Suprapubic skin (tissue), 4 donors: ENCODE data around the gene PDGFC. TPM values are rescaled to one million over a fixed set of nuclear protein-coding genes. Genes with fewer than 3 reads are reported as not detected.
A peak's percentile ranks its signal among the peaks of the same experiment; 100 is the strongest.

Experiments
- DNase-seq, 2 donors: peaks; one replicate each; pipeline ENCODE4 v3.0.0-alpha.2; 2019; ENCODE audit warnings: low spot score in 2 of 2
- H3K27ac ChIP-seq: fragments of 200-600 bp; sonication (generic); one replicate; pipeline ENCODE4 v1.5.1; 2019
- H3K27me3 ChIP-seq: fragments of 200-600 bp; sonication (generic); one replicate; pipeline ENCODE4 v1.5.1; 2019
- H3K36me3 ChIP-seq: fragments of 200-600 bp; sonication (generic); one replicate; pipeline ENCODE4 v1.5.1; 2019
- H3K4me1 ChIP-seq: fragments of 200-600 bp; sonication (generic); one replicate; pipeline ENCODE4 v1.5.1; 2019
- H3K4me3 ChIP-seq: fragments of 200-600 bp; sonication (generic); one replicate; pipeline ENCODE4 v1.5.1; 2019; ENCODE audit warnings: mild to moderate bottlenecking
- H3K9me3 ChIP-seq: fragments of 200-600 bp; sonication (generic); one replicate; pipeline ENCODE4 v1.5.1; 2019
- CTCF ChIP-seq, 2 donors: fragments of 200-600 bp in 1 of 2; fragments of 450-650 bp in 1 of 2; sonication (generic) in 1 of 2; IDR thresholded peaks; one replicate each; pipeline ENCODE4 v1.5.1; 2016 to 2019; ENCODE audit warnings: antibody characterized with exemption in 2 of 2, mild to moderate bottlenecking in 1 of 2, moderate library complexity in 1 of 2
- EP300 ChIP-seq: sonication (generic); formaldehyde crosslinking; IDR thresholded peaks from one replicate; pipeline ENCODE4 v1.6.1; 2017; ENCODE audit warnings: antibody characterized with exemption
- POLR2A ChIP-seq, 2 donors: fragments of 450-650 bp; IDR thresholded peaks; one replicate each; pipeline ENCODE4 v1.6.1; 2017; ENCODE audit warnings: antibody characterized with exemption in 2 of 2, mild to moderate bottlenecking in 2 of 2, moderate library complexity in 2 of 2
- POLR2AphosphoS5 ChIP-seq, 3 donors: sonication (generic); formaldehyde crosslinking; IDR thresholded peaks; one replicate each; pipeline ENCODE4 v1.6.1; 2017; ENCODE audit warnings: antibody characterized with exemption in 3 of 3
- WGBS: methylation state at CpG from one replicate; pipeline ENCODE4 v1.1.5; 2018; 5-methylcytosine and 5-hydroxymethylcytosine counted together
- total RNA-seq, 4 donors: library from RNA; depleted of rRNA; stranded (reverse); fragments of >200 nt; gene quantifications; one replicate each; pipeline ENCODE4 v1.1.0, GENCODE V29; 2016

The PDGFC gene
- total RNA-seq, 4 donors from 2014 or later: 12.0 to 26.4 (median 22.4) TPM

- Histone ChIP-seq H3K27ac (peak overlapping the region; percentile 85), H3K9me3 (no peaks in the 10 kb centered on the region)
- WGBS: 36% methylated on average over 2 of the region's 2 CpGs
Measured at GRCh38 chr4:157005193-157005592, 33.6 kb upstream of the PDGFC start.

GRCh38 chr4:157004279-157005161 is 32.9 kb upstream of the PDGFC start:
- peaks cover 17% of the 10 kb centered on the region for H3K4me1 ChIP-seq
- 27% methylated on average over 5 of the region's 5 CpGs for WGBS
- TF ChIP-seq POLR2A (IDR thresholded peaks at IDR 0.05) (no peak), CTCF (IDR thresholded peaks at IDR 0.05) (no peak), EP300 (no peak), POLR2AphosphoS5 (IDR thresholded peaks at IDR 0.05) (peak in 1 of 3 donors; percentile 48)
- no peaks in the 10 kb centered on the region for H3K36me3 ChIP-seq
- no peaks in the 10 kb centered on the region for H3K9me3 ChIP-seq
- no peaks in the 10 kb centered on the region for H3K27me3 ChIP-seq
- H3K27ac ChIP-seq: peak overlapping the region; percentile 85
- H3K4me3 ChIP-seq: peak overlapping the region; percentile 0
- no peak for DNase-seq

More at GRCh38 chr4:157005193-157005592, 33.6 kb upstream of the PDGFC start:
- Histone ChIP-seq H3K36me3 (no peaks in the 10 kb centered on the region), H3K4me1 (peaks cover 14% of the 10 kb centered on the region), H3K4me3 (peak overlapping the region; percentile 0), H3K27me3 (no peaks in the 10 kb centered on the region)
- TF ChIP-seq EP300 (no peak), POLR2A (IDR thresholded peaks at IDR 0.05) (no peak), POLR2AphosphoS5 (IDR thresholded peaks at IDR 0.05) (no peak), CTCF (IDR thresholded peaks at IDR 0.05) (no peak)
- no peak for DNase-seq

- Histone ChIP-seq H3K4me1 (peaks cover 20% of the 10 kb centered on the region), H3K9me3 (peaks cover 10% of the 10 kb centered on the region), H3K27me3 (no peaks in the 10 kb centered on the region), H3K27ac (no peak overlapping the region), H3K4me3 (no peak overlapping the region), H3K36me3 (no peaks in the 10 kb centered on the region)
- WGBS: 4% methylated on average over 2 of the region's 2 CpGs
- DNase-seq: no peak
- TF ChIP-seq POLR2AphosphoS5 (IDR thresholded peaks at IDR 0.05) (no peak), CTCF (IDR thresholded peaks at IDR 0.05) (no peak), EP300 (no peak), POLR2A (IDR thresholded peaks at IDR 0.05) (no peak)
Measured at GRCh38 chr4:156999175-156999517, 27.5 kb upstream of the PDGFC start.

- no peak for DNase-seq
- H3K4me3 ChIP-seq: no peak overlapping the region
- no peak overlapping the region for H3K27ac ChIP-seq
- H3K36me3 ChIP-seq: no peaks in the 10 kb centered on the region
- WGBS: 79% methylated on average over 1 of the region's 1 CpG
- H3K27me3 ChIP-seq: no peaks in the 10 kb centered on the region
- TF ChIP-seq CTCF (IDR thresholded peaks at IDR 0.05) (no peak), EP300 (no peak), POLR2AphosphoS5 (IDR thresholded peaks at IDR 0.05) (no peak)
- peaks cover 10% of the 10 kb centered on the region for H3K9me3 ChIP-seq
- H3K4me1 ChIP-seq: peaks cover 18% of the 10 kb centered on the region
Measured at GRCh38 chr4:156998500-156999174, 27.0 kb upstream of the PDGFC start.

GRCh38 chr4:156992943-156993342 is 21.3 kb upstream of the PDGFC start:
- Histone ChIP-seq H3K4me1 (no peaks in the 10 kb centered on the region), H3K27ac (no peak overlapping the region), H3K36me3 (no peaks in the 10 kb centered on the region), H3K9me3 (peaks cover 10% of the 10 kb centered on the region), H3K4me3 (no peak overlapping the region), H3K27me3 (no peaks in the 10 kb centered on the region)
- no peak for DNase-seq
- WGBS: 17% methylated on average over 2 of the region's 2 CpGs
- TF ChIP-seq POLR2AphosphoS5 (IDR thresholded peaks at IDR 0.05) (no peak), POLR2A (IDR thresholded peaks at IDR 0.05) (no peak), CTCF (IDR thresholded peaks at IDR 0.05) (no peak), EP300 (no peak)
